AG09319 (cell line): ENCODE data around the gene UCKL1.
"Not testable (repeated sequence)": the region's sequence is repeated elsewhere in the genome, so short reads cannot be mapped to it uniquely, and the experiment has no call there.

Experiments
- DNase-seq: peaks from one replicate; pipeline ENCODE4 v3.0.0-alpha.2; 2010; ENCODE audit warnings: low read depth; ENCODE audit errors: extremely low read depth
- CTCF ChIP-seq: IDR thresholded peaks from 2 replicates; pipeline ENCODE4 v1.5.1; 2011; ENCODE audit warnings: low read depth, mild to moderate bottlenecking, inconsistent platforms, low read length, moderate library complexity

Gene UCKL1

GRCh38 chr20:63976980-63977738 lies 20.9 kb upstream of the UCKL1 start:
- DNase-seq, result no peak
- no peak for TF ChIP-seq CTCF

- not testable (repeated sequence) for DNase-seq
These were observed 20.3 kb upstream of the UCKL1 start for GRCh38 chr20:63976511-63976910.

GRCh38 chr20:63974402-63975200 lies 18.4 kb upstream of the UCKL1 start:
- TF ChIP-seq CTCF, result no peak
- no peak for DNase-seq

GRCh38 chr20:63973636-63974401 lies 17.6 kb upstream of the UCKL1 start:
- peak; percentile 98 for TF ChIP-seq CTCF
- DNase-seq, result no peak

- no peak for TF ChIP-seq CTCF
- no peak for DNase-seq
These were observed 16.9 kb upstream of the UCKL1 start for GRCh38 chr20:63973160-63973479.

GRCh38 chr20:63972312-63973159 lies 16.3 kb upstream of the UCKL1 start:
- no peak for TF ChIP-seq CTCF
- DNase-seq, result no peak

GRCh38 chr20:63971960-63972311 lies 15.7 kb upstream of the UCKL1 start:
- not testable (repeated sequence) for DNase-seq
